Renal cortical epithelial cell (primary cell): ENCODE measurements around the gene ZNF189. TPM values are rescaled to one million over a fixed set of nuclear protein-coding genes. Genes with fewer than 3 reads are reported as not detected.
A peak's percentile ranks its signal among the peaks of the same experiment; 100 is the strongest.
"Not testable (repeated sequence)": the region's sequence is repeated elsewhere in the genome, so short reads cannot be mapped to it uniquely, and the experiment has no call there.

Experiments
- DNase-seq: peaks from one replicate; pipeline ENCODE4 v3.0.0-alpha.2; 2011; ENCODE audit warnings: low read depth
- total RNA-seq: library from RNA; depleted of rRNA; stranded (reverse); fragments of >200 nt; gene quantifications from 2 replicates; pipeline ENCODE4 v1.2.3, GENCODE V29; 2014

ZNF189 gene
- total RNA-seq, 1 donor from 2014 or later, result 36.3 TPM

DNA sequence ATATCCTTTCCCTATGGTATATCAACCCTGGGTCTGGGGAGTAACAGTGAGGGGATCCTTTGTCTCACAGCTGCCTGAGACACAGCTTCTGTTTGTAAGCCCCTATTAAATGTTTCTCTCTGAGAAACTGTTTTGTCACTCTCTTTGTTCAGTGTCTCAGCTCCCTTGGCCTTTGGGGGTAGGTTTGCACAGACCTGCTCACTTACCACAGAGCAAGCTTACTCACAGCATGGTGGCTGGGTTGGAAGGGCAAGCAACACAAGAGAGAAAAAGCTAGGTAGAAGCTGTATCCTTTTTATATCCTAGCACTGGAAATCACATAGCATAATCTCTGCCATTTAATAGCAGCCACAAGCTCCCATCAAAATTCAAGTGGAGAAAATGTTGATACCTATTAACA lies 18.4 kb upstream of the ZNF189 start:
- DNase-seq, result no peak

DNA sequence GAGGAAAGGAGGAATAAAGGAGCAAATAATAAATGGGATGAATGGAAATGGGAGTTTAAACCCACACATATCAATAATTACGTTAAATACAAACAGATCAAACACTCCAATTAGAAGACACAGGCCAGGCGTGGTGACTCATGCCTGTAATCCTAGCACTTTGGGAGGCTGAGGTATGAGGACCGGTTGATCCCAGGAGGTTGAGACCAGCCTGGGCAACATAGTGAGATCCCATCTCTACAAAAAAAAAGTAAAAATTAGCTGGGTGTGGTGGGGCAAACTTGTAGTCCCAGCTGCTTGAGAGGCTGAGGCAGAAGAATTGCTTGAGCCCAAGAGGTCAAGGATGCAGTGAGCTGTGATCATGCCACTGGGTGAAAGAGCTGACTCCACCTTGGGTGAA lies 17.5 kb upstream of the ZNF189 start:
- DNase-seq, result no peak

DNA sequence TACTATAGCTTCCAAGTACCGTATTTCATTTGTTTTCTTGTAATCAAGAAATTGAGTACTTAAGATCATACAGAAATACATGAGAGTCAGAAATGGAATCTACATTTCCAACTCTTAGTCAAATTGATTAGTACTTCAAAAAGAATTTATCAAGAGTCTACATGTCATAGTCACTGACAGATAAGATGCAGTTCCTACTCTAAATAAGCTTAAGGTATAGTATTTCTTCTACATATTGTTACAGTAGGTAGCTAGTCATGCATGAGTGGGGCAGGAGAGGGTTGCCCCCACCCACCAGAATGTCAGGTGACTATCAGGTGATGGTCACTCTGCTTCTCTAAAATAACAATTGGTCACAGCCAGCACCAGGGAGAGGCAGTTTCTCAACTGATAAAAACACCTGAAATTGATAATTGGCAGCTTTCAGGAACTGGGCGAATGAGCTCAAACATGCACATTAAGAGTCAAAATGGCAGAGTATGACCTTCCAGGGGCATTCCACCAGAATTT lies 16.8 kb upstream of the ZNF189 start:
- DNase-seq, result no peak

DNA sequence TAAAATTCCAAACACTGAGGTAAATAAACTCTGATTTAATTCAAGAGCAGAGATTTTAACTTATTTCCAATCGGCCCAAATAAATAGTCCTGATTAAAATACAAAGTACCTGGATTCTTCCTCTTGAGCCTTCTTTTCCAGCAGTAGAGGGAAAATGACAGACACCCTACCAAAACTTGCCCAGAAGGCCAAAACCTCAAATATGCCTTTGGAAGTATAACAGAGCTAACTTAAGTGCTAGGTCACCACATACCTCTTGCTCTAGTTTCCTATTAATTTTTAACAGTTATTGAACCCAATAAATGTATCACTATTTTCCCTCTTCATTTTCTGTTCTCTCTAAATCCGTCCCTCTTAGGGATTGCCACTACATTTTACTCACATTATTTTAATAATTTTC lies 15.3 kb upstream of the ZNF189 start:
- peak; percentile 35 for DNase-seq

DNA sequence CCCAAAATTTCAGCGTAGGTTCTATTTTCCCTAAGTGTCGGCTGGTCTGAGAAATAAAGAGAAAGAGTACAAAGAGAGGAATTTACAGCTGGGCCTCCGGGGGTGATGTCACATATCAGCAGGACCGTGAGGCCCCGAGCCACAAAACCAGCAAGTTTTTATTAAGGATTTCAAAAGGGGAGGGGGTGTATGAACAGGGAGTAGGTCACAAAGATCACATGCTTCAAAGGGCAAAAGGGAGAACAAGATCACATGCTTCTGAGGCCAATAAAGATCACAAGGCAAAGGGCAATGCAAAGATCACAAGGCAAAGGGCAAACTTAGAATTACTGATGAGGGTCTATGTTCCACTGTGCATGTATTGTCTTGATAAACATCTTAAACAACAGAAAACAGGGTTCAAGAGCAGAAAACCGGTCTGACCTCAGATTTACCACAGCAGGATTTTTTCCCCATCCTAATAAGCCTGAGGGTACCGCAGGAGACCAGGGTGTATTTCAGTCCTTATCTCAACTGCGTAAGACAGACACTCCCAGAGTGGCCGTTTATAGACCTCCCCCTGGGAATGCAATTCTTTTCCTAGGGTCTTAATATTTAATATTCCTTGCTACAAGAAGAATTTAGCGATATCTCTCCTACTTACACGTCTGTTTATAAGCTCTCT lies 13.6 kb upstream of the ZNF189 start, which contains the start of gene BAAT:
Gene BAAT (minus strand): TSS at position 134 of the 664 bp plus-strand sequence. CDS start 13,602 bp downstream, outside the sequence.
- DNase-seq, result not testable (repeated sequence)

DNA sequence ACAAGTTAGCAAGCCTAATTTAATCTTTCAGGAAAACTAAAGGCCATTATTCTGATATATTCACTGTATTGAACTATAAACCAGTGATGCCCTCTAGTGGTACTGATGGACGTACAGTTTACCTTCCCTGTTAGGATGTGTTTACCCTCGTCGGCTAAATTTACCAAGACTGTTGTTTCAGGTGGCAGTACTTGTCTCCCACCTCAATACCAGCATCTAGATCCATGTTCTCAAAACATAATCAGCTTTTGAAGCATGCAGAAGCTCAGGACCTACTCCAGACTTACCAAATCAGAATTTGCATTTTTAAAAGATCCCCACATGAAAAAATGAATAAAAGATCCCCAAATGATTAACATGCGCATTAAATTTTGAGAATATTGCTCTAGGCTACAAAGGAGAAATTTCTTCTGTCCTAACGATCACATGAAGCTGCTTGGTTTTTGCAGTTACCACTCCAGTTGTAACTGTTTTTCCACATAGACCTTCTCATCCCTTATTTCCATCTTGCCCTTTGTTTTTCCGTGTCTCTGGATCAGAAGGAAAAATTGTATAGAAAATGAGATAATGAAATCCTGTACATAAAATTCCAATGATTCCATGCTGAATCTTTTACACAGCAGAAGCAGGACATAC lies 10.7 kb upstream of the ZNF189 start:
- peak; percentile 64 for DNase-seq

DNA sequence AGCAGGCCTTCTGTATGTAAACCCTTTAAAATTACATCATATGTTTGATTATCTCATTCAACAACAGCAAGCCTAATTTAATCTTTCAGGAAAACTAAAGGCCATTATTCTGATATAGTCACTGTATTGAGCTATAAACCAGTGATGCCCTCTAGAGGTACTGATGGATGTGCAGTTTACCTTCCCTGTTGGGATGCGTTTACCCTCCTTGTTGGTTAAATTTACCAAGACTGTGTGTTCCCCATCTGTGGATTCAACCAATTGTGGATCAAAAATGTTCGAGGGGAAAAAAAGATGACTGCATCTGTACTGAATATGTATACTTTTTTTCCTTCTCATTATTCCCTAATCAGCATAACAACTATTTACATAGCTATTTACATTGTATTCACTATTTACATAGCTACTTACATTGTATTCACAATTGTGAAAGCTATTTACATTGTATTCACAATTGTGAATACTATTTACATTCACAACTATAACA lies 10.1 kb upstream of the ZNF189 start:
- no peak for DNase-seq

DNA sequence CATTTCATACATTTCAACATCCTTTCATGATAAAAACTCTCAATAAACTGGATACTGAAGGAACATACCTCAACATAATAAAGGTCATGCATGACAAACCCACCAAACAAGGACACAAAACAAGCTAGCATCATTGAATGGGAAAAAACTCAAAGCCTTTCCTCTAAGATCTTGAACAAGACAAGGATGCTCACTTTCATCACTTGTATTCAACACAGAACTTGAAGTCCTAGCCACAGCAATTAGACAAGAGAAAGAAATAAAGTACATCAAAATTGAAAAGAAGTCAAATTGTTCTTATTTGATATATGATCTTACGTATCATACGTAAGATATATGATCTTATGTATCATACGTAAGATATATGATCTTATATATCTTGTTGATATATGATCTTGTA lies 5.5 kb upstream of the ZNF189 start:
- DNase-seq, result no peak

DNA sequence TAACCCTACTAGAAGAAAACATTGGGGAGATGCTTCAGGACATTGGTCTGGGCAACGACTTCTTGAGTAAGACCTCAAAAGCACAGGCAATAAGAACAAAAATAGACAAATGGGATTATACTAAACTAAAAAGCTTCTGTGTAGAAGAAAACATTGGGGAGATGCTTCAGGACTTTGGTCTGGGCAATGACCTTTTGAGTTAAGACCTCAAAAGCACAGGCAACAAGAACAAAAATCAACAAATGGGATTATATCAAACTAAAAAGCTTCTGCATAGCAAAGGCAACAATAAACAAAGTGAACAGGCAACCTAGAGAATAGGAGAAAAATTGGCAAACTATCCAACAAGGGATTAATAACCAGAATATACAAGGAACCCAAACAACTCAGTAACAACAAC lies 4.0 kb upstream of the ZNF189 start:
- no peak for DNase-seq

DNA sequence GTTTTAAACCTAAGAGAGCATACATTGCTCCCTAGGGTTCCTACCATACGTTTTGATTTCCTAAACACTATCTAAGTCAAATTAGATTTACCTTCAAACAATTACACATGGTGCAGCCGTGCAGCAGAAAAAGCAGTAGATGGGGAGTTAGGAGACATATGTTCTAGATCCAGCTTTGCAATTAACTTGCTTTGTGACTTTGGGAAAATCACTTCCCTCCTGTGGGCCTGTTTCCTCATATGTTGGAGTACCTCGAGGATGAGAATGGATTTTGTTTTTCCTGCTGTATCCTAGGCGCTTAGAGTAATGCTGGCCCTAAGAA lies 944 bp upstream of the ZNF189 start:
- no peak for DNase-seq

DNA sequence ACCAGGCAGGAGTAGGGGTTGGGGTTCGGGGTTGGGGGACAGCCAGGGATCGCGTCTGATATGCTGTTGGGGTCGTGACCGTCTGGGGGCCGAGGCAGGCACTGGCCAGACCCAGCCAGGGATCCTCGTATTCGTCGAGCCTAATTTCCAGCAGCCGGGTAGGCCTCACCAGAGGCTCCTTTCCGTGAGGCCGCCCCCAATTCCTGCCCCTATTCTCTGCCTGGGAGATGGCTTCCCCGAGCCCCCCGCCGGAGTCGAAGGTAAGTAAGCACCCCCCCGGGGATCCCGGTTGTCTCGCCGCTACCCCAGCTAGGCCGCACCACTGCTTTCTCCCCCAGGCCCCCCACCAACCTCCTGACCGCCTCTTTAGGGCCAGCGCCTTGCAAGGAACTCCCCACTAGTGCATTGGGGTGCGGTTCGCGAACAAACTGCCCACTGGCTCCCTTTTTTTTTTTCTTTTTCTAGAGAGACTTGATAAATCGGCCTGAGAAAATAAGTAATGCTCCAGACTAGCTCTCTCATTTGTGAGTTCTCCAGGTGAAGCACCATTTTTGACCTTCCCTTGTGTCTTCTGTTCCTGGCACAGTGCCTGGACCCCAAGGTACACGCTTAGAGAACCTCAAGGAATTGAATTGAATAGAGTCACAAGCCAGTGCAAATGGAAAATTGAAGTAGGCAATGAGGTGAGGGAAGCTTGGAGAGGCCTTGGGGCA lies 435 bp downstream of the ZNF189 start:
- DNase-seq, result no peak

DNA sequence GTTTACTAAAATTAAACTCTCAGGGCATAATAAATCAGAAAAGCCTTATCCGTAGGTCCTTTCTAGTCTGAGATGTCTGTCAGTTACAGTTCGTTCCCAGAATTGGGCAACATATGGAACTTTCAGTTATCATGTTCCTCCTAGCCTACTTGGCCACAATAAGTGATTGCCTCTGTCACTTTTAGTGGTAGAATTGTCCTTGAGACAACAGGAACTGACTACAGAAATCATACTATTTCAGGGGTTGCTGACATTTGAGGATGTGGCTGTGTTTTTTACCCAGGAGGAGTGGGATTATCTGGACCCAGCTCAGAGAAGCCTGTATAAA lies 956 bp downstream of the ZNF189 start:
- DNase-seq, result no peak

DNA sequence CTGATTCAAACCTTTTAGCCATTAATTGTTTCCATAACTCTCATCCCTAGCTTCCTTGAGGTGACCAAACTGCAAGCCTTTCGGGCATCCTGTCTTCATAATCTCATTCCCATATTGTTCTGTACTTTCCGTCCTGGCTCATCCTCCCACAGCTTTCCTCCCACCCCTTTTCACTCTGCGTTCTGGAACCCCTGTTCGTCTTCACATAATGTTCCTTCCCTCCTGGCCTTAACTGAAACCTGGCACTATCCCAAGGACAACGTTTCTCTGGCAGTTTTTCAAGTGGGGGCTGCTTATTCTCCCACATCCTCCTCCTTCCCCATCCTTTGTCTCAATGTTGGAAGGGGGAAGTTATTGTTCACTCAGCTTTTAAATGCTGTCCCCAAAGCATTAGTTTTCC lies 1.5 kb downstream of the ZNF189 start:
- no peak for DNase-seq

DNA sequence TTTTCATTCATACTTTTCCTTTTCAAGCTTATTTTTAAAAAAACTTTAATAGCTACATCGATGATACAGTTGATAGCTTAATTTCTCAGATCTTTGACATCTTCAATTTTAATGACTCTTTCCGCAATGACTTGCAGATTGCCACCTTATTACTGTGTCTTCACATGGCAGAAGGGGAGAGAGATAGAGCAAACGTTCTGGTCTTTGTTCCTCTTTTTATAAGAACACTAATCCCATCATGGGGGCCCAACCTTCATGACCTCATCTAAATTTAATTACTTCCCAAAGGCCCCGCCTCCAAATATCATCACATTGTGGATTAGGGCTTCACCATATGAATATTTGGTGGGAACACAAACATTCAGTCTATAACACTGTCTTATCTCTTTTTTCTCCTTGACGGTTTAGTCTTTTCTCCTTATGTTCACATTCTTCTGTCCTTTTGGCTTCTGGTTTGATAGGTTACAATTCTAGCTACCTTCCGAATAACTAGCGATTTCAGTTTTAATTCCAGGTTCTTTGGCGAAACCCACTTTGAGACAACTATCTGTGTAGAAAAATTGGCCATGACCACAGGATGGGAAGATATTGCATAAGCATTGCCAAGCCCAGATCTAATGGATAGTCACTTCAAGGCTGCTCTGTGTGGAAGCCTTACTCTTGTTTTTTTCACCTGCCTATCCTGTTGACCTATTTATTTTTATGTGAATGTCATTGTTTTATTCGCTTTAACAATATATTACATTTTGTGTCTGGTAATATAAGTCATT lies 5.0 kb downstream of the ZNF189 start:
- DNase-seq, result no peak

DNA sequence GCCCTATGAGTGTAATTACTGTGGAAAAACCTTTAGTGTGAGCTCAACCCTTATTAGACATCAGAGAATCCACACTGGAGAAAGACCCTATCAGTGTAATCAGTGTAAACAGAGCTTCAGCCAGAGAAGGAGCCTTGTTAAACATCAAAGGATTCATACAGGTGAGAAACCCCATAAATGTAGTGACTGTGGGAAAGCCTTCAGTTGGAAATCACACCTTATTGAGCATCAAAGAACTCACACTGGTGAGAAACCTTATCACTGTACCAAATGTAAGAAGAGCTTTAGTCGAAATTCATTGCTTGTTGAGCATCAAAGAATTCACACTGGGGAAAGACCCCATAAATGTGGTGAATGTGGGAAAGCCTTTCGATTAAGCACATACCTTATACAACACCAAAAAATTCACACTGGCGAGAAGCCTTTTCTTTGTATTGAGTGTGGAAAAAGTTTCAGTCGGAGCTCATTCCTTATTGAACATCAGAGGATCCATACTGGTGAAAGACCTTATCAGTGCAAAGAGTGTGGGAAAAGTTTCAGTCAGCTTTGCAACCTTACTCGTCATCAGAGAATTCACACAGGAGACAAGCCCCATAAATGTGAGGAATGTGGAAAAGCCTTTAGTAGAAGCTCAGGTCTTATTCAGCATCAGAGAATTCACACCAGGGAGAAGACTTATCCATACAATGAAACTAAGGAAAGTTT lies 9.9 kb downstream of the ZNF189 start:
- no peak for DNase-seq

DNA sequence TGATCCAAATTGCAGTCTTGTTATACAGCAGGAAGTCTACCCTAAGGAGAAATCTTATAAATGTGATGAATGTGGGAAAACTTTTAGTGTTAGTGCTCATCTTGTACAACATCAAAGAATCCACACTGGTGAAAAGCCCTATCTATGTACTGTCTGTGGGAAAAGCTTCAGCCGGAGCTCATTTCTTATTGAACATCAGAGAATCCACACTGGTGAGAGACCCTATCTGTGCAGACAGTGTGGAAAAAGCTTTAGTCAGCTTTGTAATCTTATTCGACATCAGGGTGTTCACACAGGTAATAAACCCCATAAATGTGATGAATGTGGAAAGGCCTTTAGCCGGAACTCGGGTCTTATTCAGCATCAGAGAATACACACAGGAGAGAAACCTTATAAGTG lies 10.4 kb downstream of the ZNF189 start:
- no peak for DNase-seq

DNA sequence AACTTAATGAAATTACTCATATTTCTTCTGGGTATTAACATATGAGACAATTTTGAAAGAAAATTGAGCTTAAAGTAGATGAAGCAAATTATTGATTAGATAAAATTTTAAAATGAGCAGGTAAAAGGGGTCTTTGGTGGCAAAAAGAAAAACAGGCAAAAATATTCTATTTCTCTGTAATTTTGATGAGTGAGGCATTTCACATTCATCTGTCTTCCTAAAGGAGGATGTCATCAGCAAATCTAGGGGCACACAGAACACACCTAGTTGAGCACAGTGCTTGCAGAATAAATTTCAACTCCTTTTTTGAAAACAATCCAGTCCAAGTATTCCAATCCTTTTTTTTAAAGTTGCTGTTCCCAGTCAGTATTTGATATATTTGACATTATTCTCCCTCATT lies 16.2 kb downstream of the ZNF189 start:
- DNase-seq, result no peak

DNA sequence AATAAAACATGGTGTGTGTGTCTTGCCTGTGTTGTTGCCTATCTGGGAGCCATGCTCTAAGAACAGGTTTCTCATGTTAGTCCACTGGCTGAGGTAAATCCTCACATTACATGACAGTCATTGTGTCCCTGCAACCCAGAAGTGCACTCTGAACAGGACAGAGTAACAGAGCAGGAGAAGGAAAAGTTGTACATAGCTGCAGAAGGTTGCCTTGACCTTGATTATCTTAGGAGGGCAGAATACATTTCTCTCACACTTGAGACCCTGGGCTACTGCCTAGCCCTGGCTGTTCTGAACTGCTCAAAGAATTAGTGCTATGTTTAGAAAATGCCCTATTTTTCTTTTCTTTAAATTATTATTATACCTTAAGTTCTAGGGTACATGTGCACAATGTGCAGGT lies 16.9 kb downstream of the ZNF189 start:
- DNase-seq, result no peak

DNA sequence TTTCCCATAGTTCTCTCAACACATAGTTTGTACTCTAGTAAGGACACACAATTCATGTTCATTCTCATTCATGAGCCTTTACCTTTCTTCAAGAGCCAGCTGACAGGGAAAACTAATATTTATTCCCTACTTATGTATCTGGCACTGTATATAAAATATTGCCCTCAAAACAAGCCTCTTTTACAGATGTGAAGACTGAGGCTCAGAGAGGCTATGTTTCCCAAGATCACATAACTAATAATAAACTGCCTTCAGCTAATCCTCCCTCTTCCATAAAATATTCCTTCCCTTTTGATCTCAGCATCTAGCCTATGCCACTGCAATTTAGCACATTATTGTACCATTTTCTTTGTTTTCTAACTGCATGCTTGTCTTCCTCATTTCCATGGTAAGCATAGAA lies 18.7 kb downstream of the ZNF189 start:
- DNase-seq, result no peak

DNA sequence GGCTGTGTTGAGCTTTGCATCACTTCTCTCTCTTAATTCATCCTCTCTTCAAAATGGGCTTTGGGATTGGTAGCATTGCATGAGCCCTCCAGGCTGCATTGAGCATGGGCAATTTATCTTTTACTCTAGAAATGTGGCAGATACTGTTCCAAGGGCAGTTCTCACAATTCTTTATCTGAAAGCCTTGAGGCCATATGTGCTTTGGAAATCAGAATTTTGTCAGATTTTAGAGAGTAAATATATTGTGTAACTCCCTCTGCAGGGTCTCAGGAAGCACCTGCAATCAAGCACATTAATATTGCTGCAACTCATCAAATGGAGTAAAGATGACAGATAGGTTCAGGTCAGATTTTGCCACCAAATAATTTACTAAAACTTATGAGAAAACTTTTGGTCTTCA lies 19.3 kb downstream of the ZNF189 start:
- no peak for DNase-seq

DNA sequence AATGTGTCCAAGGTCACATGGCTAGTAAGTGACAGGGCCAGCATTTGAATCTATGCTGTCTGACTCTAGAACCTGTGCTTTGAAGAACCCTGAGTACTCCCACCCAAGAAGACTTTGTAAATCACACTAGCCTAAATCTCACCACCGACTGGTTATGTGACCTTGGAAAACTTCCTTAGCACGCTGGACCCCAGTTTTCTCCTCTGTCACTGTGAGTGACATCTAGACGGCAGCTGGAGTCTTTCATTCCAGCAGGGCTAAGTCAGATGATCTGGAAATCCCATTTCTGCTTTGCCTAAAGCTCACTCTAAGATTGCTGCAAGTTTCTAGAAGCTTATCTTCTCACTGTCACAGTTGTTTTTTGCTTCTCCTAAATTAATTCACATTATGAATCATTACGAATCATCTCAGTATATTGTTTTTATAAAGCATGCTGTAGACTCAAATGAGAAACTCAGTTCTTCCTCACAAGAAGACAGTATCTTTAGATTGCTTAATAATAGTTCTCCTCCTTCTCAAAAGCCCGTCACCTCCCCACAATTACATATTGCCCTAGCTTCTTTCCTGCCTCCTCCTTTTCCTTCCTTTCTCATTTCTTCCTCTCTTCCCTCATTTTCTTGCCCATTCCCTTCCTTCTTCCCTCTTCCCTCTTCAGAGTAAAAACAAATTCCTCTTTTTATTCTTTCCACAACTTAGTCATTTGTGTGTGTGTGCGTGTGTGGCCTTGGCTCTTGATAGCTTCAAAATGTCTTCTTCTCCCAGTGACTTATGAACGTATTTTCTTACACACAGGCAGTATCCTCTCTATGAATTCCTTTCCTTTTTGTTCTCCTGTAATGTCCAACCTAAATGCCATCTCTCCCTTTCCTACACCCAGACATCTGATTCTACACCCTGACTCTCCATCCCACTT lies 20.1 kb downstream of the ZNF189 start:
- DNase-seq, result no peak
